WTC11 (cell line): ENCODE results near the gene CR2. TPM values are rescaled to one million over a fixed set of nuclear protein-coding genes. Genes with fewer than 3 reads are reported as not detected.

Source experiments
- ATAC-seq: fragments of 200-7000 bp; cut with Tn5 transposase; 2 replicates; pipeline ENCODE4 v1.10.0; 2021; ENCODE audit warnings: mild to moderate bottlenecking, moderate library complexity
- CTCF ChIA-PET: fragments of 300-600 bp; sonication (Branson Sonifier 250); formaldehyde crosslinking; loops from one replicate; lab custom pipeline; 2021; ENCODE audit warnings: antibody characterized with exemption; lab: Charles Lee
- POLR2A ChIA-PET: fragments of 350-600 bp; sonication (Branson Sonifier 250); formaldehyde crosslinking; loops from one replicate; lab custom pipeline; 2021; ENCODE audit warnings: antibody characterized with exemption; lab: Charles Lee
- DNase-seq: peaks from one replicate; pipeline ENCODE4 v3.0.0; 2021; ENCODE audit warnings: low spot score
- H3K27ac Mint-ChIP-seq: 2 replicates; pipeline ENCODE4 v1.8.0; 2021; ENCODE audit warnings: mixed read lengths
- H3K27me3 Mint-ChIP-seq: 2 replicates; pipeline ENCODE4 v1.8.0; 2021; ENCODE audit warnings: low read depth, mild to moderate bottlenecking, moderate library complexity, mixed read lengths
- H3K36me3 Mint-ChIP-seq: 2 replicates; pipeline ENCODE4 v1.8.0; 2021; ENCODE audit warnings: mixed read lengths
- H3K4me1 Mint-ChIP-seq: 2 replicates; pipeline ENCODE4 v1.8.0; 2022; ENCODE audit warnings: mixed read lengths
- H3K4me3 Mint-ChIP-seq: 2 replicates; pipeline ENCODE4 v1.8.0; 2021; ENCODE audit warnings: mild to moderate bottlenecking, moderate library complexity, mixed read lengths
- H3K9me3 Mint-ChIP-seq: 2 replicates; pipeline ENCODE4 v1.8.0; 2021; ENCODE audit warnings: mixed read lengths
- ATF1 ChIP-seq: sonication (generic); formaldehyde crosslinking; IDR thresholded peaks from 2 replicates; pipeline ENCODE4 v1.8.1; 2023; ENCODE audit warnings: mild to moderate bottlenecking, moderate library complexity, missing genetic modification reagents
- CREM ChIP-seq: sonication (generic); formaldehyde crosslinking; IDR thresholded peaks from 2 replicates; pipeline ENCODE4 v1.8.1; 2022; ENCODE audit warnings: mild to moderate bottlenecking, missing genetic modification reagents, moderate library complexity
- ETV6 ChIP-seq: sonication (generic); formaldehyde crosslinking; IDR thresholded peaks from 2 replicates; pipeline ENCODE4 v1.8.1; 2022; ENCODE audit warnings: mild to moderate bottlenecking, missing genetic modification reagents
- GABPB1 ChIP-seq: sonication (generic); formaldehyde crosslinking; IDR thresholded peaks from 2 replicates; pipeline ENCODE4 v1.8.1; 2023; ENCODE audit warnings: mild to moderate bottlenecking, missing genetic modification reagents
- GRHL2 ChIP-seq: fragments of 250-450 bp; sonication (Bioruptor Pico); IDR thresholded peaks from 2 replicates; pipeline ENCODE4 v1.8.0; 2022; ENCODE audit warnings: mild to moderate bottlenecking, moderate library complexity; ENCODE audit not compliant: insufficient replicate concordance, severe bottlenecking
- GTF2I ChIP-seq: fragments of 250-450 bp; sonication (Bioruptor Pico); conservative IDR thresholded peaks from 2 replicates; pipeline ENCODE4 v1.4.0; 2021; ENCODE audit warnings: mild to moderate bottlenecking
- NFATC4 ChIP-seq: fragments of 250-450 bp; sonication (Bioruptor Pico); IDR thresholded peaks from 2 replicates; pipeline ENCODE4 v1.9.0; 2021; ENCODE audit warnings: mild to moderate bottlenecking
- OVOL2 ChIP-seq: fragments of 250-450 bp; sonication (Bioruptor Pico); IDR thresholded peaks from 2 replicates; pipeline ENCODE4 v1.9.0; 2021; ENCODE audit warnings: mild to moderate bottlenecking, borderline replicate concordance
- RELA ChIP-seq: sonication (generic); formaldehyde crosslinking; IDR thresholded peaks from 2 replicates; pipeline ENCODE4 v1.8.1; 2022; ENCODE audit warnings: missing genetic modification reagents, mild to moderate bottlenecking, borderline replicate concordance
- RORB ChIP-seq: fragments of 250-450 bp; sonication (Bioruptor Pico); IDR thresholded peaks from 2 replicates; pipeline ENCODE4 v1.9.0; 2021; ENCODE audit warnings: mild to moderate bottlenecking
- SMAD3 ChIP-seq: sonication (generic); formaldehyde crosslinking; IDR thresholded peaks from 2 replicates; pipeline ENCODE4 v1.8.0; 2022; ENCODE audit warnings: missing genetic modification reagents, mild to moderate bottlenecking, borderline replicate concordance
- SOX15 ChIP-seq: fragments of 250-450 bp; sonication (Bioruptor Pico); IDR thresholded peaks from 2 replicates; pipeline ENCODE4 v1.9.0; 2021; ENCODE audit warnings: mild to moderate bottlenecking
- TCF7 ChIP-seq: sonication (generic); formaldehyde crosslinking; IDR thresholded peaks from 2 replicates; pipeline ENCODE4 v1.8.0; 2022; ENCODE audit warnings: mild to moderate bottlenecking, low read depth, missing genetic modification reagents, moderate library complexity
- TP53 ChIP-seq: sonication (generic); formaldehyde crosslinking; IDR thresholded peaks from 2 replicates; pipeline ENCODE4 v1.8.1; 2023; ENCODE audit warnings: mild to moderate bottlenecking, missing genetic modification reagents
- ZNF121 ChIP-seq: sonication (generic); formaldehyde crosslinking; IDR thresholded peaks from 2 replicates; pipeline ENCODE4 v1.8.0; 2023; ENCODE audit warnings: missing genetic modification reagents
- total RNA-seq: library from RNA; stranded (reverse); gene quantifications from 3 replicates; pipeline ENCODE4 v1.2.3, GENCODE V29; 2021
- TF ChIP-seq, protein P1 (sequence below): sonication (generic); formaldehyde crosslinking; IDR thresholded peaks from 2 replicates; pipeline ENCODE4 v1.8.0; 2022; ENCODE audit warnings: mild to moderate bottlenecking, missing genetic modification reagents
- TF ChIP-seq, protein P2 (sequence below): sonication (generic); formaldehyde crosslinking; IDR thresholded peaks from 2 replicates; pipeline ENCODE4 v1.8.1; 2022; ENCODE audit warnings: mild to moderate bottlenecking, moderate library complexity, missing genetic modification reagents
- TF ChIP-seq, protein P3 (sequence below): sonication (generic); formaldehyde crosslinking; IDR thresholded peaks from 2 replicates; pipeline ENCODE4 v1.8.1; 2023; ENCODE audit warnings: mild to moderate bottlenecking, moderate library complexity, missing genetic modification reagents
- TF ChIP-seq, protein P4 (sequence below): sonication (generic); formaldehyde crosslinking; IDR thresholded peaks from 2 replicates; pipeline ENCODE4 v1.8.1; 2023; ENCODE audit warnings: mild to moderate bottlenecking, missing genetic modification reagents, borderline replicate concordance

The CR2 gene
- total RNA-seq, 1 experiment from 2014 or later, result 3.8 TPM

DNA sequence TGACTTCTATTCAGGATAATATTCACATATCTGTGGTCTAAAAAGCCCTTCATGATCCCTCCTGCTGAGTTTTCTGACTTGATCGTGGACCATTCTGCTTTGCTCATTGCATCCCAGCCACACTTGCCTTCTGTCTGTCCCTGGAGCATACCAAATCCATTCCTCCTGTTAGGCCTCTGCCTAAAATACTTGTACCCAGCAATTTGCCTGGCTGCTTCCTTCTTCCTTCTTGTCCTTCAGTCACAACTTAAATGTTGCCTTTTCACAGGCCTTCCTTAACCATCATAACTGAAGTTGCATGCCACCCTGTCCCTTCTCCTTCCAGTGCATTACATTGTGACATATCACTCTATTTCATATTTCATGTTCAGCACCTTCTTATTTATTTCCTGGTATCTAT lies 4.3 kb downstream of the CR2 start:
- H3K4me1 Mint-ChIP-seq, result peaks cover 4% of the 10 kb centered on the region
- no peak for ATAC-seq
- H3K4me3 Mint-ChIP-seq, result no peak overlapping the region
- peaks cover 3% of the 10 kb centered on the region; the same call in 1 of the 2 replicates for H3K27me3 Mint-ChIP-seq
- CTCF ChIA-PET, result no interaction called here
- TF ChIP-seq GTF2I (CRISPR knock-in tag), result no peak
- no peak for TF ChIP-seq SMAD3 (CRISPR knock-in tag)
- no peak for TF ChIP-seq SOX15 (CRISPR knock-in tag)
- TF ChIP-seq NFATC4 (CRISPR knock-in tag), result no peak
- no peak for TF ChIP-seq CREM (CRISPR knock-in tag)
- no peak for TF ChIP-seq GRHL2 (CRISPR knock-in tag)
- TF ChIP-seq RORB (CRISPR knock-in tag), result no peak
- no peak for TF ChIP-seq ATF1 (CRISPR knock-in tag)
- TF ChIP-seq, protein P1, sequence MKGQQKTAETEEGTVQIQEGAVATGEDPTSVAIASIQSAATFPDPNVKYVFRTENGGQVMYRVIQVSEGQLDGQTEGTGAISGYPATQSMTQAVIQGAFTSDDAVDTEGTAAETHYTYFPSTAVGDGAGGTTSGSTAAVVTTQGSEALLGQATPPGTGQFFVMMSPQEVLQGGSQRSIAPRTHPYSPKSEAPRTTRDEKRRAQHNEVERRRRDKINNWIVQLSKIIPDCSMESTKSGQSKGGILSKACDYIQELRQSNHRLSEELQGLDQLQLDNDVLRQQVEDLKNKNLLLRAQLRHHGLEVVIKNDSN (CRISPR knock-in tag), result no peak
- no peak for TF ChIP-seq OVOL2 (CRISPR knock-in tag)
- no peak for TF ChIP-seq ZNF121 (CRISPR knock-in tag)
- TF ChIP-seq, protein P2, sequence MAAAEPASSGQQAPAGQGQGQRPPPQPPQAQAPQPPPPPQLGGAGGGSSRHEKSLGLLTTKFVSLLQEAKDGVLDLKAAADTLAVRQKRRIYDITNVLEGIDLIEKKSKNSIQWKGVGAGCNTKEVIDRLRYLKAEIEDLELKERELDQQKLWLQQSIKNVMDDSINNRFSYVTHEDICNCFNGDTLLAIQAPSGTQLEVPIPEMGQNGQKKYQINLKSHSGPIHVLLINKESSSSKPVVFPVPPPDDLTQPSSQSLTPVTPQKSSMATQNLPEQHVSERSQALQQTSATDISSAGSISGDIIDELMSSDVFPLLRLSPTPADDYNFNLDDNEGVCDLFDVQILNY (CRISPR knock-in tag), result no peak
- no peak for TF ChIP-seq TP53 (CRISPR knock-in tag)
- TF ChIP-seq TCF7 (CRISPR knock-in tag), result no peak
- no peak for TF ChIP-seq RELA (CRISPR knock-in tag)
- no peak for TF ChIP-seq ETV6 (CRISPR knock-in tag)
- no peak overlapping the region for H3K27ac Mint-ChIP-seq
- H3K9me3 Mint-ChIP-seq, result no peaks in the 10 kb centered on the region
- POLR2A ChIA-PET, result no interaction called here
- H3K36me3 Mint-ChIP-seq, result no peaks in the 10 kb centered on the region
- no peak for DNase-seq

DNA sequence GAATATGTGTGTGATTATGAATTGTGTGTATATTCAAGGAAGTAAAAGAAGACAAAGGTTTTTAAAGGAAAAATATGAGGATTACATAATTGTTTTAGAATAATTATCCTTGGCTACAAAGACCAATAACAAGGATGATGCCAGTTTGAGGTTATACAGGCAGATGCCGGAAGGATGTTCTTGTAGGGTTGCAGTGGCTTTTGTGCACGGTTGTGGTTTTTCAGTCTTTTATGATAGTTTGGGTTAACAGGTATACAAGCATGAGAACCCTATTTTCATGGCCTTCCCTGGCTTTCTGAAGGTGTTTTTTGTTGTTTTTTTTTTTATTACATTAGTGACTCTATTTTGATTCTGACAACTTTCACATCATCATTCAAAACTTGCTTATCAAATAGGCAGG lies 4.9 kb downstream of the CR2 start:
- Mint-ChIP-seq H3K9me3 (no peaks in the 10 kb centered on the region), H3K27ac (no peak overlapping the region), H3K36me3 (no peaks in the 10 kb centered on the region), H3K27me3 (no peaks in the 10 kb centered on the region), H3K4me3 (no peak overlapping the region), H3K4me1 (peaks cover 4% of the 10 kb centered on the region)
- CTCF ChIA-PET, result no interaction called here
- ATAC-seq, result no peak
- DNase-seq, result no peak
- no peak for TF ChIP-seq GABPB1 (CRISPR knock-in tag)
- no peak for TF ChIP-seq TCF7 (CRISPR knock-in tag)
- TF ChIP-seq, protein P1 (CRISPR knock-in tag), result no peak
- no peak for TF ChIP-seq RELA (CRISPR knock-in tag)
- TF ChIP-seq, protein P3, sequence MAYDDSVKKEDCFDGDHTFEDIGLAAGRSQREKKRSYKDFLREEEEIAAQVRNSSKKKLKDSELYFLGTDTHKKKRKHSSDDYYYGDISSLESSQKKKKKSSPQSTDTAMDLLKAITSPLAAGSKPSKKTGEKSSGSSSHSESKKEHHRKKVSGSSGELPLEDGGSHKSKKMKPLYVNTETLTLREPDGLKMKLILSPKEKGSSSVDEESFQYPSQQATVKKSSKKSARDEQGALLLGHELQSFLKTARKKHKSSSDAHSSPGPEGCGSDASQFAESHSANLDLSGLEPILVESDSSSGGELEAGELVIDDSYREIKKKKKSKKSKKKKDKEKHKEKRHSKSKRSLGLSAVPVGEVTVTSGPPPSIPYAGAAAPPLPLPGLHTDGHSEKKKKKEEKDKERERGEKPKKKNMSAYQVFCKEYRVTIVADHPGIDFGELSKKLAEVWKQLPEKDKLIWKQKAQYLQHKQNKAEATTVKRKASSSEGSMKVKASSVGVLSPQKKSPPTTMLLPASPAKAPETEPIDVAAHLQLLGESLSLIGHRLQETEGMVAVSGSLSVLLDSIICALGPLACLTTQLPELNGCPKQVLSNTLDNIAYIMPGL, result no peak
- TF ChIP-seq, protein P4, sequence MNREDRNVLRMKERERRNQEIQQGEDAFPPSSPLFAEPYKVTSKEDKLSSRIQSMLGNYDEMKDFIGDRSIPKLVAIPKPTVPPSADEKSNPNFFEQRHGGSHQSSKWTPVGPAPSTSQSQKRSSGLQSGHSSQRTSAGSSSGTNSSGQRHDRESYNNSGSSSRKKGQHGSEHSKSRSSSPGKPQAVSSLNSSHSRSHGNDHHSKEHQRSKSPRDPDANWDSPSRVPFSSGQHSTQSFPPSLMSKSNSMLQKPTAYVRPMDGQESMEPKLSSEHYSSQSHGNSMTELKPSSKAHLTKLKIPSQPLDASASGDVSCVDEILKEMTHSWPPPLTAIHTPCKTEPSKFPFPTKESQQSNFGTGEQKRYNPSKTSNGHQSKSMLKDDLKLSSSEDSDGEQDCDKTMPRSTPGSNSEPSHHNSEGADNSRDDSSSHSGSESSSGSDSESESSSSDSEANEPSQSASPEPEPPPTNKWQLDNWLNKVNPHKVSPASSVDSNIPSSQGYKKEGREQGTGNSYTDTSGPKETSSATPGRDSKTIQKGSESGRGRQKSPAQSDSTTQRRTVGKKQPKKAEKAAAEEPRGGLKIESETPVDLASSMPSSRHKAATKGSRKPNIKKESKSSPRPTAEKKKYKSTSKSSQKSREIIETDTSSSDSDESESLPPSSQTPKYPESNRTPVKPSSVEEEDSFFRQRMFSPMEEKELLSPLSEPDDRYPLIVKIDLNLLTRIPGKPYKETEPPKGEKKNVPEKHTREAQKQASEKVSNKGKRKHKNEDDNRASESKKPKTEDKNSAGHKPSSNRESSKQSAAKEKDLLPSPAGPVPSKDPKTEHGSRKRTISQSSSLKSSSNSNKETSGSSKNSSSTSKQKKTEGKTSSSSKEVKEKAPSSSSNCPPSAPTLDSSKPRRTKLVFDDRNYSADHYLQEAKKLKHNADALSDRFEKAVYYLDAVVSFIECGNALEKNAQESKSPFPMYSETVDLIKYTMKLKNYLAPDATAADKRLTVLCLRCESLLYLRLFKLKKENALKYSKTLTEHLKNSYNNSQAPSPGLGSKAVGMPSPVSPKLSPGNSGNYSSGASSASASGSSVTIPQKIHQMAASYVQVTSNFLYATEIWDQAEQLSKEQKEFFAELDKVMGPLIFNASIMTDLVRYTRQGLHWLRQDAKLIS (CRISPR knock-in tag), result no peak
- POLR2A ChIA-PET, result no interaction called here
